Astrocyte (in vitro differentiated cells and primary cell): ENCODE measurements around the gene DAP.

ENCODE experiments used
- EZH2 ChIP-seq: IDR thresholded peaks from 2 replicates; pipeline ENCODE4 v1.6.1; 2012; ENCODE audit warnings: mild to moderate bottlenecking, low read length, inconsistent platforms; ENCODE audit not compliant: insufficient read depth
- TF ChIP-seq, protein P1 (sequence below): IDR thresholded peaks from 2 replicates; pipeline ENCODE4 v1.5.1; 2011; ENCODE audit warnings: low read depth, mild to moderate bottlenecking, inconsistent platforms, low read length, moderate library complexity; ENCODE audit not compliant: insufficient read depth

DNA sequence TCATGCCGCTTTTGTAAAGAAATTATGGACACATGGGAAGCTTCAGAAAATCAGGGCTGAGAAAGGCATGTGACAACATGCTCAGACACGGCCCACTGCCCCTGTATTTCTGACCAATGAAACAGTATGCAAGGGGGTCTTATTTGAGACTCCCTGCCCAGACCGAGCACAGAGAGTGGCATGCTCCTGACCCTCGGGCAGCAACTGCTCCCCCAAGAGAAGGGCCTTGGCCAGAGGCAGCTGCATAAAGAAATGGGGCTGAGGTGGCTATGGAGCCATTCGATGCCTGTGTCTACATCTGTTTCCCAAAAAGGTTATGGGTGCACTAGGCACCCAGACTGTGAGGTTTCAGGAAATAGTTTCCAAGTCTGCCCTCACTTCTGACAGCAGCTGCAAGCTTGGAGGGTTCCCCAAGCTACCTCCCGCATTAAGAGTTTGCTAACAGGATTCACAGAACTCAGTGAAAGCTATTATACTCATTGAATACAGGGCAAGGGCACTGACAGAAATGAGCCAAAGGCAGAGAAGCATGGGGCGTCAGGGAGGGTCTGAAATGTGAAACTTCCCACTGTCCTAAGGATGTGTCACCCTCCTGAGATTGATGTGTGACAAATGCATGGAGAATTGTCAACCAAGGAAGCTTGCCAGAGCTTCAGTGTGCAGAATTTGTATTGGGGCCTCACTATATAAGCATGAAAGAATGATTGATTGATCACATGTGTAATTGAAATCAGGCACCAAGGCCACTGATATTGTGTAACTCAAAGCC, 94.3 kb downstream of the DAP start:
- TF ChIP-seq, protein P1, sequence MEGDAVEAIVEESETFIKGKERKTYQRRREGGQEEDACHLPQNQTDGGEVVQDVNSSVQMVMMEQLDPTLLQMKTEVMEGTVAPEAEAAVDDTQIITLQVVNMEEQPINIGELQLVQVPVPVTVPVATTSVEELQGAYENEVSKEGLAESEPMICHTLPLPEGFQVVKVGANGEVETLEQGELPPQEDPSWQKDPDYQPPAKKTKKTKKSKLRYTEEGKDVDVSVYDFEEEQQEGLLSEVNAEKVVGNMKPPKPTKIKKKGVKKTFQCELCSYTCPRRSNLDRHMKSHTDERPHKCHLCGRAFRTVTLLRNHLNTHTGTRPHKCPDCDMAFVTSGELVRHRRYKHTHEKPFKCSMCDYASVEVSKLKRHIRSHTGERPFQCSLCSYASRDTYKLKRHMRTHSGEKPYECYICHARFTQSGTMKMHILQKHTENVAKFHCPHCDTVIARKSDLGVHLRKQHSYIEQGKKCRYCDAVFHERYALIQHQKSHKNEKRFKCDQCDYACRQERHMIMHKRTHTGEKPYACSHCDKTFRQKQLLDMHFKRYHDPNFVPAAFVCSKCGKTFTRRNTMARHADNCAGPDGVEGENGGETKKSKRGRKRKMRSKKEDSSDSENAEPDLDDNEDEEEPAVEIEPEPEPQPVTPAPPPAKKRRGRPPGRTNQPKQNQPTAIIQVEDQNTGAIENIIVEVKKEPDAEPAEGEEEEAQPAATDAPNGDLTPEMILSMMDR, result no peak
- no peak for TF ChIP-seq EZH2
